A549 (cell line): ENCODE data around the gene ADA. TPM values are rescaled to one million over a fixed set of nuclear protein-coding genes. Genes with fewer than 3 reads are reported as not detected.

Experiments used
- ATAC-seq, 2 experiments: fragments of 200-7000 bp in 1 of 2; fragments of >200 bp in 1 of 2; cut with Nextera tagmentation in 1 of 2; cut with Tn5 transposase in 1 of 2; 3 replicates each; pipeline versions ENCODE4 v1.8.0 to v1.9.1; 2018 to 2020; ENCODE audit warnings: mild to moderate bottlenecking in 1 of 2, moderate library complexity in 1 of 2
- CTCF ChIA-PET: fragments of 300-600 bp; sonication (Branson Sonifier 250); formaldehyde crosslinking; extraction: SDS; loops from one replicate; lab custom pipeline; 2021; ENCODE audit warnings: antibody characterized with exemption, inconsistent platforms; lab: Yijun Ruan, JAX
- POLR2A ChIA-PET: fragments of 350-600 bp; formaldehyde crosslinking; extraction: SDS; loops from one replicate; lab custom pipeline; 2021; ENCODE audit warnings: antibody characterized with exemption, inconsistent platforms; lab: Yijun Ruan, JAX
- DNase-seq, 2 experiments: peaks; one replicate each; pipeline versions ENCODE4 v3.0.0 to v3.0.0-alpha.2; 2011 to 2016; ENCODE audit warnings: low read depth in 1 of 2, low spot score in 1 of 2
- FAIRE-seq: peaks from 2 replicates; lab custom pipeline; 2011; peaks lifted over from hg19 to GRCh38; lab: Jason Lieb, UNC
- H3K27ac ChIP-seq, 2 experiments: fragments of >200 bp; sonication (Bioruptor Twin); formaldehyde crosslinking; 3 replicates each; pipeline ENCODE4 v1.5.1; 2016 to 2017
- H3K4me1 ChIP-seq: fragments of >200 bp; sonication (Bioruptor Twin); formaldehyde crosslinking; 3 replicates; pipeline ENCODE4 v1.6.1; 2016
- H3K4me2 ChIP-seq: fragments of >200 bp; sonication (Bioruptor Twin); formaldehyde crosslinking; 3 replicates; pipeline ENCODE4 v1.6.1; 2016
- H3K4me3 ChIP-seq: fragments of >200 bp; sonication (Bioruptor Twin); formaldehyde crosslinking; 3 replicates; pipeline ENCODE4 v1.5.1; 2016
- H3K9me3 ChIP-seq: fragments of >200 bp; sonication (Bioruptor Twin); formaldehyde crosslinking; 3 replicates; pipeline ENCODE4 v1.6.1; 2016
- ATOH8 ChIP-seq: fragments of 250-450 bp; sonication (Bioruptor Pico); IDR thresholded peaks from 2 replicates; pipeline ENCODE4 v1.5.0; 2020; ENCODE audit warnings: low read depth, mild to moderate bottlenecking, moderate library complexity
- CBX2 ChIP-seq: fragments of 200-600 bp; sonication (generic); IDR thresholded peaks from 2 replicates; pipeline ENCODE4 v1.6.1; 2016; ENCODE audit warnings: low read depth, mild to moderate bottlenecking, borderline replicate concordance
- CBX8 ChIP-seq: fragments of 200-600 bp; sonication (generic); IDR thresholded peaks from 2 replicates; pipeline ENCODE4 v1.6.1; 2016
- E2F6 ChIP-seq: IDR thresholded peaks from 2 replicates; pipeline ENCODE4 v1.6.1; 2012; ENCODE audit warnings: low read depth, borderline replicate concordance
- EHF ChIP-seq: fragments of 250-450 bp; sonication (Bioruptor Pico); IDR thresholded peaks from 2 replicates; pipeline ENCODE4 v1.5.0; 2020; ENCODE audit warnings: mild to moderate bottlenecking
- ELK1 ChIP-seq: fragments of 150-350 bp; IDR thresholded peaks from 2 replicates; pipeline ENCODE4 v1.6.1; 2014; ENCODE audit warnings: low read depth, mild to moderate bottlenecking, low read length
- EP300 ChIP-seq, 2 experiments: fragments of >200 bp; sonication (Bioruptor Twin); formaldehyde crosslinking; IDR thresholded peaks; 2 replicates in 1 of 2; 3 replicates in 1 of 2; pipeline ENCODE4 v1.6.1; 2016 to 2017
- ESRRA ChIP-seq: fragments of 150-350 bp; IDR thresholded peaks from 2 replicates; pipeline ENCODE4 v1.6.1; 2014; ENCODE audit warnings: mild to moderate bottlenecking, low read length, borderline replicate concordance
- FOSB ChIP-seq: fragments of 250-450 bp; sonication (Bioruptor Pico); IDR thresholded peaks from 2 replicates; pipeline ENCODE4 v1.5.0; 2020; ENCODE audit warnings: mild to moderate bottlenecking, moderate library complexity
- FOXS1 ChIP-seq: fragments of 250-450 bp; sonication (Bioruptor Pico); IDR thresholded peaks from 2 replicates; pipeline ENCODE4 v1.5.0; 2020; ENCODE audit warnings: mild to moderate bottlenecking, moderate library complexity
- HOXA7 ChIP-seq: fragments of 250-450 bp; sonication (Bioruptor Pico); IDR thresholded peaks from 2 replicates; pipeline ENCODE4 v1.5.0; 2020; ENCODE audit warnings: mild to moderate bottlenecking, moderate library complexity
- HOXB5 ChIP-seq: fragments of 250-450 bp; sonication (Bioruptor Pico); IDR thresholded peaks from 2 replicates; pipeline ENCODE4 v1.5.0; 2020; ENCODE audit warnings: mild to moderate bottlenecking, moderate library complexity
- KDM1A ChIP-seq: fragments of 200-600 bp; sonication (generic); IDR thresholded peaks from 2 replicates; pipeline ENCODE4 v1.6.1; 2016; ENCODE audit warnings: low read depth, mild to moderate bottlenecking
- MAFK ChIP-seq: fragments of 450-650 bp; IDR thresholded peaks from 2 replicates; pipeline ENCODE4 v1.6.1; 2014; ENCODE audit not compliant: partially characterized antibody
- MYC ChIP-seq: IDR thresholded peaks from 2 replicates; pipeline ENCODE4 v1.6.1; 2012; ENCODE audit warnings: mild to moderate bottlenecking, inconsistent platforms, low read length, improper control_type of control experiment, borderline replicate concordance
- NPAS2 ChIP-seq: fragments of 250-450 bp; sonication (Bioruptor Pico); IDR thresholded peaks from 2 replicates; pipeline ENCODE4 v1.8.0; 2022; ENCODE audit warnings: mild to moderate bottlenecking, moderate library complexity, borderline replicate concordance
- POLR2A ChIP-seq: IDR thresholded peaks from 2 replicates; pipeline ENCODE4 v1.6.1; 2012; ENCODE audit warnings: mild to moderate bottlenecking, low read length
- RARB ChIP-seq: fragments of 250-450 bp; sonication (Bioruptor Pico); IDR thresholded peaks from 2 replicates; pipeline ENCODE4 v1.8.0; 2021; ENCODE audit warnings: mild to moderate bottlenecking, moderate library complexity
- RNF2 ChIP-seq: fragments of 200-600 bp; sonication (generic); IDR thresholded peaks from 2 replicates; pipeline ENCODE4 v1.6.1; 2016; ENCODE audit warnings: low read depth, mild to moderate bottlenecking, antibody characterized with exemption, moderate library complexity, borderline replicate concordance
- SMC3 ChIP-seq: fragments of >200 bp; sonication (Bioruptor Twin); formaldehyde crosslinking; IDR thresholded peaks from 3 replicates; pipeline ENCODE4 v1.6.1; 2018; ENCODE audit warnings: inconsistent platforms
- SREBF2 ChIP-seq: fragments of 450-650 bp; IDR thresholded peaks from 2 replicates; pipeline ENCODE4 v1.6.1; 2014; ENCODE audit warnings: mild to moderate bottlenecking, moderate library complexity
- TP53 ChIP-seq: fragments of 250-450 bp; sonication (Bioruptor Pico); IDR thresholded peaks from 2 replicates; pipeline ENCODE4 v1.5.0; 2021; ENCODE audit warnings: mild to moderate bottlenecking, moderate library complexity
- ZC3H11A ChIP-seq: fragments of 450-650 bp; IDR thresholded peaks from 2 replicates; pipeline ENCODE4 v1.6.1; 2014; ENCODE audit warnings: antibody characterized with exemption, mild to moderate bottlenecking
- ZNF302 ChIP-seq: fragments of 250-450 bp; sonication (Bioruptor Pico); IDR thresholded peaks from 2 replicates; pipeline ENCODE4 v1.9.0; 2021; ENCODE audit warnings: inconsistent platforms, mild to moderate bottlenecking, moderate library complexity
- WGBS: methylation state at CpG from one replicate; pipeline ENCODE4 v1.1.6; 2017; ENCODE audit errors: missing lambda C conversion rate; 5-methylcytosine and 5-hydroxymethylcytosine counted together
- polyA plus RNA-seq, 4 experiments: library from polyadenylated mRNA; depleted of rRNA in 3 of 4; stranded (reverse); fragments of >200 nt; fragmentation: RNase III in 1 of 4; extraction: RNeasy Plus Mini Kit Qiagen cat#74134 plus additional on column Dnase treatment in 1 of 4; gene quantifications; 2 replicates in 3 of 4; 3 replicates in 1 of 4; pipeline ENCODE4 v1.2.3, GENCODE V29; 2011 to 2017
- TF ChIP-seq, protein P1 (sequence below): fragments of >200 bp; sonication (Bioruptor Twin); formaldehyde crosslinking; IDR thresholded peaks from 3 replicates; pipeline ENCODE4 v1.5.1; 2016
- TF ChIP-seq, protein P2 (sequence below): fragments of >200 bp; sonication (Bioruptor Twin); formaldehyde crosslinking; IDR thresholded peaks from 2 replicates; pipeline ENCODE4 v1.6.1; 2016

The ADA gene
- polyA plus RNA-seq, 2 of the 4 experiments (the other 2 are of a cell fraction), result 34.5 to 48.1 TPM

DNA sequence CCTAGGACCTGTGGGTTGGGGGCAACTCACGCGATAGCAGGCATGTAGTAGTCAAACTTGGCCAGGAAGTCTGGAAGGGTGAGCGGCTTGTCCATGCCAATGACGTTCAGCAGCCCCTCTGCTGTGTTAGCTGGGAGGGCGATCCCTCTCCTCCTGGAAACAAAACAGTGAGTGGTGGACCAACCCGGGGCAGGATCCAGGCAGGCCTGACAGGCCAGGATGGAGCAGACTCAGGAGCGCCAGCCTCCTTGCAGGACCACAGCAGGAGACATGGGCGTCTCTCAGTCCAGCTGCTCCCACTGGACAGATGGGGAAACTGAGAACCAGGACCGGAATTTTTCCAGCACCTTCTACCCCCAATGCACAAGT is 22.5 kb downstream of the ADA start:
- H3K27ac ChIP-seq, result no peak overlapping the region
- no peak for TF ChIP-seq HOXA7
- no peak for TF ChIP-seq SREBF2
- TF ChIP-seq EHF (CRISPR knock-in tag), result no peak
- no peak for TF ChIP-seq FOXS1 (CRISPR knock-in tag)
- TF ChIP-seq ATOH8, result no peak
- no peak for TF ChIP-seq EP300 (IDR thresholded peaks at IDR 0.05)
- TF ChIP-seq MAFK, result no peak
- TF ChIP-seq SMC3, result no peak
- TF ChIP-seq ZC3H11A, result no peak
- ATAC-seq (no peak), FAIRE-seq (no peak), DNase-seq (no peak)
- H3K9me3 ChIP-seq, result 0 out of 3 replicates have a peak, but pooled peaks cover 2% of the 10 kb centered on the region
- no peaks in the 10 kb centered on the region for H3K4me1 ChIP-seq
- POLR2A ChIA-PET, result no interaction called here
- CTCF ChIA-PET, result interaction anchor here (1.0 to 3.0 kb wide), 5 partner anchors 11 to 414 kb away, joined by 3 to 11 read pairs (median 6); no protein-coding TSS in a partner anchor
- no peak overlapping the region for H3K4me3 ChIP-seq
- no peak overlapping the region for H3K4me2 ChIP-seq
- WGBS, result 95% methylated on average over 9 of the region's 9 CpGs

- no peak for DNase-seq
- H3K4me2 ChIP-seq, result no peak overlapping the region
- FAIRE-seq, result no peak
- ChIA-PET POLR2A (no interaction called here), CTCF (interaction anchor here (1.2 to 5.0 kb wide), 3 partner anchors 10 to 413 kb away, joined by 3 to 25 read pairs (median 3); no protein-coding TSS in a partner anchor)
- no peak for ATAC-seq
- TF ChIP-seq ATOH8 (no peak), KDM1A (no peak), ESRRA (no peak), FOSB (CRISPR knock-in tag) (no peak), MYC (no peak), HOXB5 (CRISPR knock-in tag) (no peak), CBX8 (no peak), FOXS1 (CRISPR knock-in tag) (no peak), ELK1 (no peak), ZNF302 (CRISPR knock-in tag) (no peak)
- TF ChIP-seq, protein P1, sequence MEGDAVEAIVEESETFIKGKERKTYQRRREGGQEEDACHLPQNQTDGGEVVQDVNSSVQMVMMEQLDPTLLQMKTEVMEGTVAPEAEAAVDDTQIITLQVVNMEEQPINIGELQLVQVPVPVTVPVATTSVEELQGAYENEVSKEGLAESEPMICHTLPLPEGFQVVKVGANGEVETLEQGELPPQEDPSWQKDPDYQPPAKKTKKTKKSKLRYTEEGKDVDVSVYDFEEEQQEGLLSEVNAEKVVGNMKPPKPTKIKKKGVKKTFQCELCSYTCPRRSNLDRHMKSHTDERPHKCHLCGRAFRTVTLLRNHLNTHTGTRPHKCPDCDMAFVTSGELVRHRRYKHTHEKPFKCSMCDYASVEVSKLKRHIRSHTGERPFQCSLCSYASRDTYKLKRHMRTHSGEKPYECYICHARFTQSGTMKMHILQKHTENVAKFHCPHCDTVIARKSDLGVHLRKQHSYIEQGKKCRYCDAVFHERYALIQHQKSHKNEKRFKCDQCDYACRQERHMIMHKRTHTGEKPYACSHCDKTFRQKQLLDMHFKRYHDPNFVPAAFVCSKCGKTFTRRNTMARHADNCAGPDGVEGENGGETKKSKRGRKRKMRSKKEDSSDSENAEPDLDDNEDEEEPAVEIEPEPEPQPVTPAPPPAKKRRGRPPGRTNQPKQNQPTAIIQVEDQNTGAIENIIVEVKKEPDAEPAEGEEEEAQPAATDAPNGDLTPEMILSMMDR, result no peak
- TF ChIP-seq, all 56 proteins: peak for 0
- WGBS, result 88% methylated on average over 13 of the region's 13 CpGs
- Histone ChIP-seq H3K27ac (no peak overlapping the region), H3K9me3 (peaks cover 14% of the 10 kb centered on the region), H3K4me3 (no peak overlapping the region), H3K4me1 (no peaks in the 10 kb centered on the region)
Observed at GRCh38 chr20:44627364-44628010, 24.0 kb downstream of the ADA start.

GRCh38 chr20:44626278-44626677 is 25.2 kb downstream of the ADA start:
- no peak overlapping the region for H3K4me3 ChIP-seq
- no peak for ATAC-seq
- TF ChIP-seq EP300 (IDR thresholded peaks at IDR 0.05) (no peak), MYC (no peak), POLR2A (no peak), TP53 (no peak), E2F6 (no peak), RNF2 (no peak), NPAS2 (CRISPR knock-in tag) (no peak), EHF (CRISPR knock-in tag) (no peak), CBX2 (no peak), MAFK (no peak), RARB (CRISPR knock-in tag) (no peak)
- TF ChIP-seq, protein P2, sequence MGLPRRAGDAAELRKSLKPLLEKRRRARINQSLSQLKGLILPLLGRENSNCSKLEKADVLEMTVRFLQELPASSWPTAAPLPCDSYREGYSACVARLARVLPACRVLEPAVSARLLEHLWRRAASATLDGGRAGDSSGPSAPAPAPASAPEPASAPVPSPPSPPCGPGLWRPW, result no peak
- TF ChIP-seq, protein P1, result no peak

More at GRCh38 chr20:44626278-44626677, 25.2 kb downstream of the ADA start:
- CTCF ChIA-PET, result interaction anchor here (0.6 to 5.0 kb wide), 4 partner anchors 16 to 412 kb away, joined by 3 to 25 read pairs (median 3); no protein-coding TSS in a partner anchor
- WGBS, result 94% methylated on average over 7 of the region's 7 CpGs
- no peaks in the 10 kb centered on the region for H3K4me1 ChIP-seq
- no peak overlapping the region for H3K27ac ChIP-seq
- DNase-seq (no peak), FAIRE-seq (no peak)
- POLR2A ChIA-PET, result no interaction called here
- H3K4me2 ChIP-seq, result no peak overlapping the region
- peaks cover 15% of the 10 kb centered on the region for H3K9me3 ChIP-seq
